Measurements from ENCODE around the gene TCEAL2. TPM values are rescaled to one million over a fixed set of nuclear protein-coding genes. Genes with fewer than 3 reads are reported as not detected.

TCEAL2 gene
- total and polyA plus RNA-seq, 2 of the 4 experiments (the other 2 are of a cell fraction): not detected

- WGBS, 2 experiments (ENCODE audit: extremely low coverage in 2 of 2, insufficient read length in 1 of 2): 8% methylated on average over 2 of the region's 4 CpGs; no CpG with 5 or more reads in 1 of the 2 experiments
- Histone ChIP-seq H3K23ac (ENCODE audit: low read depth, low read length) (no peak overlapping the region), H3K4me3 (ENCODE audit: insufficient read depth, low read depth, low read length) (no peak overlapping the region), H3K56ac (ENCODE audit: extremely low read depth, insufficient read depth, low read length) (no peak overlapping the region), H2BK120ac (ENCODE audit: low read depth, low read length) (no peak overlapping the region), H4K91ac (ENCODE audit: insufficient read depth, low read depth, low read length) (no peak overlapping the region), H3K4me2 (ENCODE audit: low read depth, low read length) (no peak overlapping the region), H2AFZ (replicated peaks; ENCODE audit: low read length, poor library complexity) (no peak overlapping the region), H3K79me1 (ENCODE audit: low read depth in 1 of 2, low read length in 2 of 2) (no peaks in the 10 kb centered on the region), H3K9me3 (ENCODE audit: control insufficient read depth, insufficient read depth, low read length) (no peaks in the 10 kb centered on the region), H3K27ac (ENCODE audit: insufficient read depth, low read length) (no peak overlapping the region), H4K8ac (ENCODE audit: low read depth in 2 of 2, low read length in 2 of 2) (no peak overlapping the region), H4K5ac (ENCODE audit: low read depth, low read length) (no peak overlapping the region), H3K4me1 (ENCODE audit: control insufficient read depth, insufficient read depth, low read length) (no peaks in the 10 kb centered on the region), H4K20me1 (ENCODE audit: insufficient read depth, low read length) (no peaks in the 10 kb centered on the region), H3K4ac (ENCODE audit: low read depth, low read length) (no peak overlapping the region), H3K14ac (replicated peaks; ENCODE audit: low read depth, low read length) (no peak overlapping the region), H3K9me1 (ENCODE audit: insufficient read depth, low read length) (no peaks in the 10 kb centered on the region), H3K36me3 (ENCODE audit: control insufficient read depth, insufficient read depth, low read length) (no peaks in the 10 kb centered on the region), H2AK9ac (replicated peaks; ENCODE audit: low read depth, low read length, poor library complexity) (no peak overlapping the region), H2BK15ac (ENCODE audit: low read depth, low read length) (no peak overlapping the region), H3K9ac (ENCODE audit: low read depth, low read length) (no peak overlapping the region), H3K27me3 (ENCODE audit: control insufficient read depth, insufficient read depth, low read length) (peaks cover 4% of the 10 kb centered on the region; the same call in 1 of the 2 replicates), H3K18ac (ENCODE audit: low read depth, low read length) (no peak overlapping the region), H2BK5ac (ENCODE audit: low read depth, low read length, poor library complexity, severe bottlenecking) (no peak overlapping the region), H2BK20ac (ENCODE audit: low read depth, low read length) (no peak overlapping the region), H2AK5ac (ENCODE audit: low read depth, low read length) (no peak overlapping the region)
- in situ Hi-C loops (cut with MboI; ENCODE audit: low sequenced_read_pairs) (no loop called here), intact Hi-C loops (cut with micrococcal nuclease) (no loop called here), dilution Hi-C loops (cut with HindIII; ENCODE audit: low sequenced_read_pairs, unreplicated experiment) (no loop called here)
- no peak for TF ChIP-seq BHLHE40 (IDR thresholded peaks at IDR 0.05; ENCODE audit: low read depth, low read length)
- no peak for TF ChIP-seq RCOR1 (IDR thresholded peaks at IDR 0.05; ENCODE audit: insufficient replicate concordance, low read length)
- TF ChIP-seq POLR2A (IDR thresholded peaks at IDR 0.05; ENCODE audit: low read depth, low read length): no peak
- TF ChIP-seq CHD1 (IDR thresholded peaks at IDR 0.05; ENCODE audit: low read depth, low read length): no peak
- TF ChIP-seq, protein P1, sequence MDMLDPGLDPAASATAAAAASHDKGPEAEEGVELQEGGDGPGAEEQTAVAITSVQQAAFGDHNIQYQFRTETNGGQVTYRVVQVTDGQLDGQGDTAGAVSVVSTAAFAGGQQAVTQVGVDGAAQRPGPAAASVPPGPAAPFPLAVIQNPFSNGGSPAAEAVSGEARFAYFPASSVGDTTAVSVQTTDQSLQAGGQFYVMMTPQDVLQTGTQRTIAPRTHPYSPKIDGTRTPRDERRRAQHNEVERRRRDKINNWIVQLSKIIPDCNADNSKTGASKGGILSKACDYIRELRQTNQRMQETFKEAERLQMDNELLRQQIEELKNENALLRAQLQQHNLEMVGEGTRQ (IDR thresholded peaks at IDR 0.05; ENCODE audit: low read depth, low read length): no peak
- TF ChIP-seq, protein P2, sequence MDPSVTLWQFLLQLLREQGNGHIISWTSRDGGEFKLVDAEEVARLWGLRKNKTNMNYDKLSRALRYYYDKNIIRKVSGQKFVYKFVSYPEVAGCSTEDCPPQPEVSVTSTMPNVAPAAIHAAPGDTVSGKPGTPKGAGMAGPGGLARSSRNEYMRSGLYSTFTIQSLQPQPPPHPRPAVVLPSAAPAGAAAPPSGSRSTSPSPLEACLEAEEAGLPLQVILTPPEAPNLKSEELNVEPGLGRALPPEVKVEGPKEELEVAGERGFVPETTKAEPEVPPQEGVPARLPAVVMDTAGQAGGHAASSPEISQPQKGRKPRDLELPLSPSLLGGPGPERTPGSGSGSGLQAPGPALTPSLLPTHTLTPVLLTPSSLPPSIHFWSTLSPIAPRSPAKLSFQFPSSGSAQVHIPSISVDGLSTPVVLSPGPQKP (IDR thresholded peaks at IDR 0.05; ENCODE audit: borderline replicate concordance, low read depth, low read length): no peak
- TF ChIP-seq CTCF (conservative IDR thresholded peaks at IDR 0.05; ENCODE audit: low read depth, low read length): no peak
- TF ChIP-seq NFE2L2 (IDR thresholded peaks at IDR 0.05; ENCODE audit: low read depth, low read length): no peak
- TF ChIP-seq RAD21 (IDR thresholded peaks at IDR 0.05; ENCODE audit: low read length): no peak
- TF ChIP-seq SMC3 (IDR thresholded peaks at IDR 0.05; ENCODE audit: low read depth, low read length): no peak
- no peak for TF ChIP-seq MAZ (IDR thresholded peaks at IDR 0.05; ENCODE audit: borderline replicate concordance, low read depth, low read length)
- TF ChIP-seq MAFK (IDR thresholded peaks at IDR 0.05; ENCODE audit: low read depth, low read length): no peak
- TF ChIP-seq MXI1 (IDR thresholded peaks at IDR 0.05; ENCODE audit: borderline replicate concordance, low read depth, low read length): no peak
- no peak for TF ChIP-seq FOS (IDR thresholded peaks at IDR 0.05; ENCODE audit: low read depth, low read length)
- no peak for TF ChIP-seq CEBPB (IDR thresholded peaks at IDR 0.05; ENCODE audit: low read depth, low read length)
- TF ChIP-seq RFX5 (IDR thresholded peaks at IDR 0.05; ENCODE audit: low read depth, low read length): no peak
- no TSS peak for BruUV-seq (replicated peaks)
- POLR2A ChIA-PET (ENCODE audit: unreplicated experiment): no interaction called here
- DNase-seq: no peak
- CTCF ChIA-PET: no interaction called here
- ATAC-seq (ENCODE audit: low read depth): no peak
These were observed 12.6 kb downstream of the TCEAL2 start for GRCh38 chrX:102138064-102138463.
